ENCODE results near the gene C17orf107.
"Not testable (repeated sequence)": the region's sequence is repeated elsewhere in the genome, so short reads cannot be mapped to it uniquely, and the experiment has no call there.

The C17orf107 gene

DNA sequence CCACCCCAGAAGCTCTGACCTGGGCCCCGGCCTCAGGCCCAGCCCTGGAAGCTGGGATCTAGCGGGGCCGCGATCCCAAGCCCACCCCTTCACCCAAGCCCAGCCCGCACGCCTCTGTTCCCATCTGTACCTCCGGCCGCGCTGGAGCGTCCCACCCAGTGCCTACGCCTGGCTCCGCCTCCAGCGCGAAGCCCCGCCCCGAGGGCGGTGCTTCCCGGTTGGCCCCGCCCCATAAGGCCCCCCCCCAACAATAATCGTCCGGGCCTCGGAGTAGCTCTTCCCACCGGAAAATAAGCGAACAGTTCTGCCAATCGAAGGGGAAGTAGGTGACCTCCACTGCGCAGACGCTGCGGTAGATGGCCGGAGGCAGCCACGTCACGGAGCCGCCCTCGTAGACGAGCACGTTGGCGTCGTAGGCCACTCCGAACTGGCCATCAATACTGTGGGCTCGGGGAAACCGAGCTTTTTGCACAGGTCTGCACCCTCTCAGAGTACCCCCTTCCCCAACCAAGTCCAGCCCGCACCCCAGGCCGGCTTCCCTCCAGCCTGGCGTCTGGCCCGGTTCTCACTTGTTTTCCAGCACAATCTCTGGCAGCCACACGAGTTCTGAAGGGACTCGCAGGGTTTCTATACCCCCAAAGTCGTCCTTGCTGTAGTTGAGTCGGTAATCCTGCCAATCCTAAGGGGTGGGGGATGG, 2.5 kb downstream of the C17orf107 start:
- DNase-seq, result peak; percentile 29

DNA sequence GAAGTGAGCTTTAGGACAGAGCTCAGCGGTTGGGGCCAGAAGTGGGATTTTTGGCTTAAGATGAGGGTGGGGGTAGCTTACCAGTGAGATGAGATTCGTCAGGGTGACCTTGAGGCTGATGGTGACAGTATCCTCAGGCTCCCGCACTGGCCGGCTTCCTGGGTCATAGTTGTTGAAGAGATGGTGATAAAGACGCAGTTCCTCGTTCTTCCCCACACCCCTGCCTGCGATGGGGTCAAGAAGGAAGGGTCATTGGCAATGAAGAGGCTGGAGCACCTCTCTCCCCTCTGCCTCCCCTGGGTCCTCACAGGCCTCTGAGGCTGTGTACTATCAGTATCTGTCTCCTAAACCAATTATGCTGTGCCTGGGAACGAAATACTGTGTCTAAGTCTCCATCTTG, 3.2 kb downstream of the C17orf107 start:
- DNase-seq, result no peak

DNA sequence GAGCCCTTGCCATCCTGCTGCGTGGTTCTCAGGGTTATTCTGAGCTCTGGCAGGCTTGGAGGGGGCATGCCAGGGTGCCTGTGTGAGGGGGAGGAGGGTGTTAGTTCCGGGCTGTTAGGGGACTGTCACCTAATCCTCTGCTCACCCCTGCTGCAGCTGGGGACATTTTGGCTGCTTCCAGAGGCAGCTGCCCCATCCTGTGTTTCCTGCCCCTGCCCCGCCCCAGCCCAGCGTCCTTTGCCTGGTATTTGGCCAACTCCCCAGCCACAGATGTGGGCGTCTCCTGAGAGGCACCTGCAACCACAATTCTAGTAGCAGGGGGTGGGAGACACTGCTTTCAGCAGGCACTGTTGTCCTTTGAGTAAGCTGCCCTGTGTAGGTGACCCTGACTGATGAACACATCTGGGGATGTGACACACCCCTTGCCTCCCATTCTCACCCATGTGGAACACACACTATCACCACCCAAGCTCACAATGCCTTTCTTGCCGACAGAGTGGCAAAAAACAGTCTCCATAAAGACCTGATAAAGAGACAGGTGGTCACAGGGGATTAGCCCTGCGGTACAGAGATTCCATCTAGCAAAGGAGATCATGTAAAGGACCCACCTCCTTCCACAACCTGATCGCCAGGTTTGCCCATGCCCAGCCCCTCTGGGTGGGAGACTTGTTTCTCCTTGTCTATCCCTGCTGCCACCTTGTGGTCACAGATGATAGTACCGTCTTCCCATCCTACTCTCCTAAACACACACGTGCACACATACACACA, 3.9 kb downstream of the C17orf107 start, which contains the start of gene CHRNE:
Gene CHRNE (minus strand): TSS at position 48 of the 768 bp plus-strand sequence. CDS start 35 bp downstream, at position 13.
- peak; percentile 67 for DNase-seq

DNA sequence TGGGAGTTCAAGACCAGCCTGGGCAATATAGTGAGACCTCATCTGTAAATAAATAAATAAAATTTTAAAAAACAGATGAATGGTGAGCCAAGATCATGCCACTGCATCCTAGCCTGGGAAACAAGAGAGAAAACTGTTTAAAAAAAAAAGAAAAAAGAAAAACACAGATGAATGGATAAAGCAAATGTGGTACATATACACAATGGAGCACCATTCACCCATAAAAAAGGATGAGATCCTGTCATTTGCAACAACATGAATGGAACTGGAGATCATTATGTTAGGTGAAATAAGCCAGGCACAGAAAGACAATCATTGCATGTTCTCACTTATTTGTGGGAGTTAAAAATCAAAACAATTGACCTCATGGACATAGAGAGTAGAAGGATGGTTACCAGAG, 7.3 kb downstream of the C17orf107 start:
- not testable (repeated sequence) for DNase-seq

DNA sequence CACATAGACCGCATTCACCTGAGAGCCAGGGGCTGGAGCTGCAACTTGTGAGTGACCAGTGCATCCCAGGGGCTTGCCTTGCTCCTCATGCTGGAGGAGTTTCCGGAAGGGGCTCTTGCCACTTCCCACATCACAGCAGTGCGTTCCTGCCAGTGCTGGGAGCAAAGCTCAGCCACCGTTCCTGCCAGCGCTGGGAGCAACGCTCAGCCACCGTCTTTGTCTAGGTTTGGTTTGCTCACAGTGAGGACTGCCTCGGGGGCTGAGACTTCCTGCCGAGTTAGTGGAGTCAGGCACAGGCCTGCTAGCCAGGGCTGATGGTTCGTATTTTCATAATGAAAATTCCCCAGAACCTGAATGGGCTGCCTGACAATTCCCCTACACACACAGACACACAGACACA, 9.0 kb downstream of the C17orf107 start:
- DNase-seq, result no peak

DNA sequence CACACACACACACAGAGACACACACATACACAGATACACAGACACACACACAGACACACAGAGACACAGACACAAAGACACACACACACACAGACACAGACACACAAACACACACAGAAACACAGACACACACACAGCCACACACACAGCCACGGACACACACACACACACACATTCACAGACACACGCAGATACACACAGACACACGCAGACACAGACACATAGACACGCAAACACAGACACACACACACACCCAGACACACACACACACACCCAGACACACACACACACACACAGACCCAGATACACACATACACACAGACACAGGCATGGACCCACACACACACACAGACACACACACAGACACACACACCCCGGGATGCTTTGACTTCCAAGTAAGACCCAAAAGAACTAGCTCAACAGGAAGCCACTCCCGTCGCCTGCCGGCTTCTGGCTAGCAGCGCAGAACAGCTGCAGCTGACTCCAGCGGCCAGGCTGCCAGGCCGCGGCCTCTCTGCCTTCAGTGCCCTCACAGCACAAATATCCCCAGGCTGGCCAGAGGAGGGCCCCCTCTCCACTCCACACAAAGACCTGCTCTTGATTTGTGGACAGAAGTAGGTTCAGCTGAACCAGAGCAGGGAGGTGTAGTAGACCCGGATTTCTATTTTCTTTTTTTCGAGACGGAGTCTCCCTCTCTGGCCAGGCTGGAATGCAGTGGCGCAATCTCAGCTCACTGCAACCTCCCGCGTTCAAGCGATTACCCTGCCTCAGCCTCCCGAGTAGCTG, 9.6 kb downstream of the C17orf107 start:
- peak; percentile 67 for DNase-seq

DNA sequence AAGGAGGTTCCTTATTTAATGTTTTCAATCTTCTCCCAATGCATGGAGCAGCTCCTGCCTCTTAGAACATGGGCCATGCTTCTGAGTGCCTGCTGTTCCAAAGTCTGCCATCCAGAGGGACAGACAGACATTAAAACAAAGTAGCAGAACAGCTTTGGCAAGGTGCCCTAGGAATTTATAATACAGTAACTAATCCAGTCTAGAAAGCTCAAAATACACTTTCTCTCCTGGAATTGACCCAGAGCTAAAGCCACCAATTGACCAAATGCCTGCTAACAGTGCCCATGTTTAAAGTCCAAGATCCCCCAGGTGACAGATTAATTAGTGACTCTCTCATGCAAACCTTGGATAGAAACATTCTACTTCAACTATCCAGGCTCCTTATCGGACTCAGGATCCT, 14.7 kb downstream of the C17orf107 start:
- DNase-seq, result no peak

DNA sequence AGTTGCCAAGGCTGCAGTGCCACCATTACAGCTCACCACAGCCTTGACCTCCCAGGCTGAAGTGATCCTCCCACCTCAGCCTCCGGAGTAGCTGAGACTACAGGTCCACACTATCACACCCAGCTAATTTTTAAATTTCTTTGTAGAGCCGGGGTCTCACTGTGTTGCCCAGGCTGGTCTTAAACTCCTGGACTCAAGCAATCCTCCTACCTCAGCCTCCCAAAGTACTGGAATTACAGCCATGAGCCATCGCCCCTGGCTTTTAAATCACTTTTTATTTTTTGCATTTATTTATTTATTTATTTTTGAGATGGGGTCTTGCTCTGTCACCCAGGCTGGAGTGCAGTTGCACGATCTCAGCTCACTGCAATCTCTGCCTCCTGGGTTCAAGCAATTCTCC, 15.2 kb downstream of the C17orf107 start:
- DNase-seq, result not testable (repeated sequence)

DNA sequence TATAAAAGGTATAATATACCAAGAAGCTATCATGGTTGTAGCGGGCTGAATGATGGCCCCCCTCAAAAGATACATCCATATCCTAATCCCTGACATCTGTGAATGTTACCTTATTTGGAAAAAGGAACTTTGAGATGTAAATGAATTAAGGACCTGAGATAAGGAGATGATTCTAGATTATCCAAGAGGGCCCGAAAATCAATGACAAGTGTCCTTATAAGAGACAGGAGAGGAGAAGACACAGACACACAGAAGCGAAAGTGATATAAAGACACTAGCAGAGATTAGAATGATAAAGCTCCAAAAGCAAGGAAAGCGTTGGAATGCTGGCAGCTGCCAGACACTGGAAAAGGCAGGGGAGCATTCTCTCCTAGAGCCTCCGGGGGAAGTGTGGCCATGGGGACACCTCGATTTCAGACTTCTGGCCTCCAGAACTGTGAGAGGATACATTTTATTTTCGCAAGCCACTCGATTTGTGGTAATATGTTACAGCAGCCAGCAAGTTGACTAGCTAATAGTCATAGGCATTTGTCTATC, 20.2 kb downstream of the C17orf107 start:
- DNase-seq, result no peak

DNA sequence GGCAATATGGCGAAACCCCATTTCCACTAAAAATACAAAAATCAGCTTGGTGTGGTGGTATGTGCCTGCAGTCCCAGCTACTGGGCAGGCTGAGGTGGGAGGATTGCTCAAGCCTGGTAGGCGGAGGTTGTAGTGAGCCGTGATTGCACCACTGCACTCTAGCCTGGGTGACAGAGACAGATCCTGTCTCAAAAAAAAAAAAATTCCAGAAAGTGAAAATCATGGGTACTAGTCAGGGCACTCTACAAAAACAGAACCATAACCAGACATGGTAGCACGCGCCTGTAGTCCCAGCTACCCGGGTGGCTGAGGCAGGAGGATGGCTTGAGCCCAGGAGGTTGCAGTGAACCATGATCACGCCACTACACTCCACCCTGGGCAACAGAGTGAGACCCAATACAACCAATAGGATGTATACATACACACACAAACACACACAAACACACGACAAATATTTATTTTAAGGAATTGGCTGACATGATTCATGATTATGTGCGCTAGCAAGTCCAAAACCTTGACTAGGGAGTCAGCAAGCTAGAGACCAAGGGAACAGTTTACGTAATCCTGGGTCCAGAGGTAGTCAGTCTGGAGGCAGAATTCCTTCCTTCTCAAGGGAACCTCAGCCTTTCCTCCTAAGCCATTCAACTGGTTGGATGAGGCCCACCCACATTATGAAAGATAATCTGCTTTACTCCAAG, 21.2 kb downstream of the C17orf107 start:
- DNase-seq, result no peak

DNA sequence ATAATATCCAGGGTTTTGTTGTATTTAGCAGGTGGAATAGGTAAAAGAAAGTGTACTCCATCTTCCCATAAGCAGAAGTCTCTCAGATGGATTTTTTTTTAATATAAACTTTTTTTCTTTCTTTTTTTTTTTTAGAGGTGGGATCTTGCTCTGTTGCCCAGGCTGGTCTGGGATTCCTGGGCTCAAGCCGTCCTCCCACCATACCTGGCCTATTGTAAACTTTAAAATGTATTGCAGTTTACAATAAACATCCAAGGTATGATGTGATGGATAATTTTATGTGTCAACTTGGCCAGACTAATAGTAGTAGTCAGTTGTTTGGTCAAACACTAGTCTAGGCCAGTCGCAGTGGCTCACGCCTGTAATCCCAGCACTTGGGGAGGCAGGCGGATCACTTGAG, 22.0 kb downstream of the C17orf107 start:
- DNase-seq, result no peak

DNA sequence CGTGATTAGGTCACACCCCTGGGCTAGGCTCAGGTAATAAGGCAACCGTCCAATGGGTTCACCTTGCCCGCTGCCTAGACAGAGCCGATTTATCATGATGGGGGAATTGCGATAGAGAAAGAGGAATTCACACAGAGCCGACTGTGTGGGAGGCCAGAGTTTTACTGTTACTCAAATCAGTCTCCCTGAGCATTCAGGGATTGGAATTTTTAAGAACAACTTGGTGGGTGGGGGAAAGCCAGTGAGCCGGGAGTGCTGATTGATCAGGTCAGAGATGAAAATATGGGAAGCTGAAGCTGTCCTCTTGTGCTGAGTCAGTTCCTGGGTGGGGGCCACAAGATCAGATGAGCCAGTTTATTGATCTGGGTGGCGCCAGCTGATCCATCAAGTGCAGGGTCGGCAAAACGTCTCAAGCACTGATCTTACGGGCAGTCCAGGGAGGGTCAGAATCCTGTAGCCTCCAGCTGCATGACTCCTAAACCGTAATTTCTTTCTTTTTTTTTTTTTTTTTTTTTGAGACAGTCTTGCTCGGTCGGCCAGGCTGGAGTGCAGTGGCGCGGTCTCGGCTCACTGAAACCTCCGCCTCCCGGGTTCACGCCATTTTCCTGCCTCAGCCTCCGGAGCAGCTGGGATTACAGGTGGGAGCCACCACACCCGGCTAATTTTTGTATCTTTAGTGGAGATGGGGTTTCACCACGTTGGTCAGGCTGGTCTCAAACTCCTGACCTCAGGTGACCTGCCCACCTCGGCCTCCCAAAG, 27.4 kb downstream of the C17orf107 start:
- DNase-seq, result not testable (repeated sequence)

DNA sequence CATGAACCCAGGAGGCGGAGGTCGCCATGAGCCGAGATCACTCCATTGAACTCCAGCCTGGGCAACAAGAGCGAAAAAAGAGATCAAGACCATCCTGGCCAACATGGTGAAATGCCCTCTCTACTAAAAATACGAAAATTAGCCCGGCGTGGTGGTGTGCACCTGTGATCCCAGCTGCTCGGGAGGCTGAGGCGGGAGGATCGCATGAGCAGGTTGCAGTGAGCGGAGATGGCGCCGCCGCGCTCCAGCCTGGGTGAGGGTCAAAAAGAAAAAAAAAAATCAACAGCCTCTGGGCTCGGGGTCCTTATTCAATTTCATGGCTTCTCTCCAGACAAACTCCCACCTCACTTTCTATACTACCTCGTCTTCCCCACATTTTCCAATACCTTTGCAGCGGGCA, 29.5 kb downstream of the C17orf107 start:
- DNase-seq, result no peak

DNA sequence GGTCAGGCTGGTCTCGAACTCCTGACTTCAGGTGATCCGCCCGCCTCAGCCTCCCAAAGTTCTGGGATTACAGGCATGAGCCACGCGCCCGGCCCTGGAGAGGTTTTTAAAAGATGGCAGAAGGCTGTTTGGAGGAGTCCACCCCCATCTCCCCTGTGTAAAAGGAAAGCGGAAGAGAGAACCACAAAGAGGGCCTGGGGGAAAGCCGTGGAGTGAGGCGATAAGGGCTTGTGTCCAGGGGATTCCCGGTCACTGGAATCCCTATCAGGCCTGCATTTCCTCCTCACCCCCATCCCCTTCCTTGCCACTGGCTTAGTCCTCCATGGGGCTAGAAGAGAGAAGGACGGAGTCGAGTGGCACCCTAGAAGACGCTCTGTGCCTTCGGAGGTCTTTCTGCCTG, 32.6 kb downstream of the C17orf107 start, which contains the start of gene GP1BA:
Gene GP1BA (plus strand): TSS at position 315 of the 400 bp plus-strand sequence. CDS start 328 bp downstream, outside the sequence.
- no peak for DNase-seq

DNA sequence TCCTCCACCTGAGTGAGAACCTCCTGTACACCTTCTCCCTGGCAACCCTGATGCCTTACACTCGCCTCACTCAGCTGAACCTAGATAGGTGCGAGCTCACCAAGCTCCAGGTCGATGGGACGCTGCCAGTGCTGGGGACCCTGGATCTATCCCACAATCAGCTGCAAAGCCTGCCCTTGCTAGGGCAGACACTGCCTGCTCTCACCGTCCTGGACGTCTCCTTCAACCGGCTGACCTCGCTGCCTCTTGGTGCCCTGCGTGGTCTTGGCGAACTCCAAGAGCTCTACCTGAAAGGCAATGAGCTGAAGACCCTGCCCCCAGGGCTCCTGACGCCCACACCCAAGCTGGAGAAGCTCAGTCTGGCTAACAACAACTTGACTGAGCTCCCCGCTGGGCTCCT, 33.4 kb downstream of the C17orf107 start:
- no peak for DNase-seq

DNA sequence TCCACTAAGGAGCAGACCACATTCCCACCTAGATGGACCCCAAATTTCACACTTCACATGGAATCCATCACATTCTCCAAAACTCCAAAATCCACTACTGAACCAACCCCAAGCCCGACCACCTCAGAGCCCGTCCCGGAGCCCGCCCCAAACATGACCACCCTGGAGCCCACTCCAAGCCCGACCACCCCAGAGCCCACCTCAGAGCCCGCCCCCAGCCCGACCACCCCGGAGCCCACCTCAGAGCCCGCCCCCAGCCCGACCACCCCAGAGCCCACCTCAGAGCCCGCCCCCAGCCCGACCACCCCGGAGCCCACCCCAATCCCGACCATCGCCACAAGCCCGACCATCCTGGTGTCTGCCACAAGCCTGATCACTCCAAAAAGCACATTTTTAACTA, 34.3 kb downstream of the C17orf107 start:
- DNase-seq, result no peak

DNA sequence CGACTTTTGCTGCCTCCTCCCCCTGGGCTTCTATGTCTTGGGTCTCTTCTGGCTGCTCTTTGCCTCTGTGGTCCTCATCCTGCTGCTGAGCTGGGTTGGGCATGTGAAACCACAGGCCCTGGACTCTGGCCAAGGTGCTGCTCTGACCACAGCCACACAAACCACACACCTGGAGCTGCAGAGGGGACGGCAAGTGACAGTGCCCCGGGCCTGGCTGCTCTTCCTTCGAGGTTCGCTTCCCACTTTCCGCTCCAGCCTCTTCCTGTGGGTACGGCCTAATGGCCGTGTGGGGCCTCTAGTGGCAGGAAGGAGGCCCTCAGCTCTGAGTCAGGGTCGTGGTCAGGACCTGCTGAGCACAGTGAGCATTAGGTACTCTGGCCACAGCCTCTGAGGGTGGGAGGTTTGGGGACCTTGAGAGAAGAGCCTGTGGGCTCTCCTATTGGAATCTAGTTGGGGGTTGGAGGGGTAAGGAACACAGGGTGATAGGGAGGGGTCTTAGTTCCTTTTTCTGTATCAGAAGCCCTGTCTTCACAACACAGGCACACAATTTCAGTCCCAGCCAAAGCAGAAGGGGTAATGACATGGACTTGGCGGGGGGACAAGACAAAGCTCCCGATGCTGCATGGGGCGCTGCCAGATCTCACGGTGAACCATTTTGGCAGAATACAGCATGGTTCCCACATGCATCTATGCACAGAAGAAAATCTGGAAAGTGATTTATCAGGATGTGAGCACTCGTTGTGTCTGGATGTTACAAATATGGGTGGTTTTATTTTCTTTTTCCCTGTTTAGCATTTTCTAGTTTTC, 35.0 kb downstream of the C17orf107 start:
- no peak for DNase-seq

DNA sequence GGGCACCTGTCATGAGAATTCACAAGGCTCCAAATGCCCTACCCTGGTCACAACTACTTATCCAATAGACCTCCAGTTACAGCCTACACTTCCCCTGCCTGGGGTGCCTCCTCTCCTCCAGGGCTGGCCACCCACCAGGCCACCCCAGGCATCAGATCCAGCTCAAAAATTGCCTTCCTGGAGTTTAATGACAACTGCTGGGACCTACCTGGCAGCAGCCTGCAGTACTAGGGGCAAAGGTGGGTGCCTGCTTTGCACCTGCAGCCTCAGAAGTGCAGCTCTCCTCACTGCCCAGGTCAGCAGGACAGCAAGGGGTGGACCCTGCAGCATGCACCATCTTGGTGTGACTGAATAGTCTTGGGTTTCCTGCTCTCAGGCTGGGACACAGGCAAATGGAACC, 36.3 kb downstream of the C17orf107 start:
- no peak for DNase-seq

DNA sequence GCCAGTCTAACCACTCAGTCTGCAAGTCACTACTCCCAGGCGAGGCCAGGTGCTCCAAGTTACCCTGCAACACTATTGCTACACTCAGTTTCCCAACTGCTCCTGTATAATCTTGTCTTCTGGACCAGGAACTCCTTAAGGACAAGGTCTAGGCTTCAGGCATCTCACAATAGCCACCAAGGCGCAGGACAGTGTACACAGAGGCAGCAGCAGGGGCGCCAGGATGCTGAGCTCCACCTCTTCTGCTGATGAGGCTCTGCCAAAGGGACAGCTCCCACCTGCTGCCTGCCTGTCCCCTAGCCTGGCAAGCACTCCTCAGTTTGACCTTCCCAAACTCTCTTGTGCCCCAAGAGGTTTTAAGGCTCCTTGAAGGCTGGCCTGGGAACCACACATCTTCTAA, 37.1 kb downstream of the C17orf107 start:
- DNase-seq, result no peak

DNA sequence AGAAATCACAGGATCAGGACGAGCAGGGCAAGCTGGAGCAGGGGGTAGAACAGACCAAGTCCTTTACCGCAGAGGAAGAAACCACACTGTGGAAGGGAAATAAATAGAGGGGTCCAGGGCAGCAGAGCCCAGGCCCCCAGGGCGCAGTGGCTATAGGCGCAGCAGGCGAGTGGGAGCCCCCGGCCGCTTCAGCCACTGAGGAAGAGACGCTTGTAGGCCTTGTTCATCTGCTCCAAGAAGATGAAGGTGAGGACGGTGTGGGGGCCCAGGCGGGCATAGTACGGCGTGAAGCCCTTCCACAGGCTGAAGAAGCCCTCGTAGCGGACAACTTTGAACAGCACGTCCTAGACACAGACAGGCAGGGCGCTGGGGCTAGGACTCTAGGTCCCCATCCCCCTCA, 38.2 kb downstream of the C17orf107 start:
- DNase-seq, result no peak

DNA sequence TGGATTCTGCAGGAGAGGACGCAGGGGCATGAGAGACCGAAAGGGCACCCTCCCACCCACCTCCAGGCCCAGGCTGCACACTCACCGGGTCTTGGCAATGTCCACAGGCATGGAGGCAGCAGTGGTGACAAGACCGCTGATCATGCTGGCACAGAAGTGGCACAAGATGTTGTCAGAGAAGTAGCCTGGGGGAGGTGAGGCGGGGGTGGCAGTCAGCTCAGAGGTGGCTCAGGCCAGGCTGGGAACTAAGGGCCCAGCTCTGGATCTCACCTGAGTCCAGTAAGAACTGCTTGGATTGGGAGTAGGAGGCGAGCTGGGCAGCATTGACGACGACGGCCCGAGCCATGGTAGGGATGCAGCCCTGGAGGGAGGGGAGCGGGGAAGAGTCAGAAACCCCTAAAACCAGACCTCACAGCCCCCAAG, 38.7 kb downstream of the C17orf107 start:
- no peak for DNase-seq

Measured in stimulated activated CD4-positive, alpha-beta T cell treated with anti-CD3 and anti-CD28 coated beads, Interleukin-4, amount 100 ng/mL, for 1 hour (primary cell).